ENCODE data around the gene LRRN2.

LRRN2 gene

DNA sequence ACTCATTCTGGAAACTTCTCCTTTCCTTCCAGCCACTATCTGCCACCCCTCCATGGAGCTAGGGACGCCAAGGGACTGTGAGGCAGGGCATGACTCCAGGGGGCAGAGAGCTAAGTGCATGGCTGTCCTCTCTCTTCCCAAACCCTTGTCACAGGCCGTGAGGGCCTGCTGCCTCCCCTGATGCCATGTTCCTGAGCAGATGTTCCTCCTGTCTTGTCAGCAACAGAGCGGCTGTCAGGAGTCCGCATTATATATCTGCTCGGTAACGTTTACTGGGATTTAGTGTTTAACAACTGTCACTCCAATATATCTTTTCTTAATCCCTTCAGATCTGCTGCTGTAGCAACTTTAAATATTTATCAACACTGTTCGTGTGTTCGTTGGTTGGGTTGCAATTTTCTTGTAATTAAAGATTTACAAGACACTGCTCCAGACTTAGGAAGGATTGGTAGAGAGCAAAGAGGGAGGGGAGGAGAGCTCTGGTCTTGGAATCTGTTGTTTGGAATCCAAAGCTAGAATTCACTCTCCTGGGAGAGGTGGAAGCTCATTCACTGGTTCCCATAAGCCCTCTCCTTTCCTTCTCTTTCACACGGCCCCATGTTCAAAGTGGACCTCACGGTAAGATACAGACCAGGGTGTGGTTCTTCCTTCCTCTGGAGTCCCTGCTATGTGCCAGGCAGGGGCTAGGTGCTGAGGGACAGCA is 93.1 kb downstream of the LRRN2 start:
- DNase-seq, result peak; percentile 51

DNA sequence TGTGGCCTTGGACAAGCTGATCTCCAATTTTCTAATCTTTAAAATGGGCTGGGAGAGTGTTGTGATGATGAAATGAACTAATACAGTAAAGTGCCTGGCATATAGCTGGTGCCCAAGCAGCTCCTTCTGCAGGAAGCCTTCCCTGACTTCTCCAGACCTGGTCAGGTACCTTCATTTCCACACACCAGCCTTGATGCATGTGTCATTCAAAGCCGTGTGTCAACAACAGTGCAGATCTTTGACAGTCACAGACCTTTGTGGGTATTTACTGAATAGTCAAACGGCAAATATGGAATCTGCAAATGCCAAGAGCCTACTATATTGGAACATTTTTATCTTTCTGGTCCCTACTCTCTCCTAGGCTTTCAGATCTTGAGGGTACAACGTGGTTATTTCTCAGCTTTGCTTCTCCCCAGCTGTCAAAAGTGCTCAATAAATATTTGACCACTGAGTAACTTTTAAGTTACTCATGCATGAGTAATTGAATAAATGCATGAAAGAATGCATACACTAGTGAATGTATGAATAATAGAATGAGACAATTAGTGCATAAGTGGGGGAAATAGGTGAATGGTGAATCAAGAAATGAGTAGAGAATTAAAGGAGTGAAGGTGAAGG is 94.0 kb downstream of the LRRN2 start:
- no peak for DNase-seq

DNA sequence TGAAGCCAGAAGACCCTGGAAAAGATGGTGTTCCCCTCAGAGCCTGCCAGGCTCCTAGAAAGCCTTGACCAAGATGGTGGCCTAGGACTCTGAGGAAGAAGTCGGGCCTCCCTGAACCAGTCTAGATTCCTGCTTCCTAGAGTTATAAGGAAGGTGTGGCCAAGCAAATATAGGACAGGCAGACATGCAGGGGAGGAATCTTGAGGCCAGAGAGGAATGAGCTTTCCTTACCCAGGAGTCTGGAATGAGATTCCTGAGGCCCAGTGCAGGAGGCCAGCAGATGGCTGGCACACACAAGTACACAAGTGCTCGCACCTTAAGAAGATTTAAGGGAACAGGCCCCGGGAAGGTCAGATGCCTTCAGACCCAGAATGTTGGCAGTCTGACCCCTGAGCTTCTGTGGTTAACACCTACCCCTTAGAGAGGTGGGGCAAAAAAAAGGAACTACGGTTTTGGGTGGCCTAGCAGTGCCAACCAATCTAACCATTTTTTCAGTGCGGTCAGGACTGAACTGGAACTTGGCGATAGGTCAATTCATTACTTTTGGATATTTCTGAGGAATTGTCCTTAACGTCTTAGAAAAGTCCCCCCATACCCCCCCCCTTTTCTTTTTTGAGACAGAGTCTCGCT is 96.0 kb downstream of the LRRN2 start:
- no peak for DNase-seq

DNA sequence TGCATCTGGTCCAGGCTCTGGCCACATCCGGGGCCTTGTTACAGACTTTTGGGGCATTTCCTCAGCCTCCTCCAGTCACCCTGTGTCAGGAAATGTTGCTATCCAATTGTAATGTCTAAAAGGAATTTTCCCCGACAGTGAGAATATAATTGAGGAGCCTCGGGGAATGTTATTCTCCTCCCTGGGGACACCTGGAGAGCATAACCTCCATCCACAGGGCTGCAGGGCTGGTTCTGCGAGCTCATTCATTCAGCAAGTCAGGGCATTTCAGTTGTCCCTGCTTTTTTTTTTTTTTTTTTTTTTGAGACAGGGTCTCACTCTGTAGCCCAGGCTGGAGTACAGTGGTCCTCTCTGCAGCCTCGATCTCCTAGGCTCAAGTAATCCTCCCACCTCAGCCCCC is 96.7 kb downstream of the LRRN2 start:
- DNase-seq, result no peak

DNA sequence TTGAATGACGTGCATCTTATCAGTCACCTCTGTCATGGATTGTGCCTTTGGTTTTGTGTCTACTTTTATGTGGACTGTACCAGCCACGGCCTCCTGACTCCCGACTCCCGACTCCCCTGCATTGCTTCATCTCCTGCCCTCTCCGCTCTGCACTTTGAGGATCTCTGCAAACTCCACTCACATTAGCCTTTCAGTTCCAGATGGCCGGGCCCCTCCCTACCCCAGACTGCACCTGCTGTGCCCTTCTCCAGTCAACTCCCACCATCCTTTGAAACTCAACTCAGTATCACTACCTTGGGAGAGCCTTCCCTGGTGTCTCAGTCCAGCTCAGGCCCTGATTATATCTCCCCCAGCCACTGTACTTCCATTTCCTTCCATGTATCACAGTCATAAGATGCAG is 97.9 kb downstream of the LRRN2 start:
- DNase-seq, result peak; percentile 47

DNA sequence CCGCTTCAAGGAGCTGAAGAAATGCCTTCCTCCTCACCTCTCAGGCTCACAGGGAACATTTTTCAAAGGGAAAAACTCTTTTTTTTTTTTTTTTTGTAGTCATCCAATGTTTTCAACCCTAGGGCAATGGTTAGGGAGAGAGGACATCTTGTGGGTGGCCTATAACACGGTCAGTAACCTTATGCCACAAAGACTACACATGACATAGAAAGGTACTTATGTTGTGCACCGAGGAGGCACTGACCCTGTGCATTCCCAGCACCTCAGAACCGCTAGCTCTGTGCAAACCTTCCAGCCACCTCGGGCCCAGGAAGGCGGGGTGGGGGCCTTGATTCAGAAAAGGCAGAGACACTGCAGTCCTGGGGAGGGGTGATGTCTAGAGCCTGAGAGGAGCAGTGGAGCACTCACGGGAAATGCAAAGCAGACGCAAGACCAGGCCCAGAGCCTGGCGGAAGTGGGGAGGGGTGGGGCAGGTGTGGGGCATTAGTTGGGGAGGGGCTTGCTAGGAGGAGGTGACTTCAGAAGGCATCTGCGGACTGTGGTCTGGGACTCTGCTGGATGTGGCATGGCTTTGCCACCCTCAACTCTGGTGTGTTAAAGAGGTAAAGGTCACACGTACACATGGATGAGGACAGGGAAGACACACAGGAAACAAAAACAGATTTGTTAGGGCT is 100.7 kb downstream of the LRRN2 start:
- DNase-seq, result no peak

DNA sequence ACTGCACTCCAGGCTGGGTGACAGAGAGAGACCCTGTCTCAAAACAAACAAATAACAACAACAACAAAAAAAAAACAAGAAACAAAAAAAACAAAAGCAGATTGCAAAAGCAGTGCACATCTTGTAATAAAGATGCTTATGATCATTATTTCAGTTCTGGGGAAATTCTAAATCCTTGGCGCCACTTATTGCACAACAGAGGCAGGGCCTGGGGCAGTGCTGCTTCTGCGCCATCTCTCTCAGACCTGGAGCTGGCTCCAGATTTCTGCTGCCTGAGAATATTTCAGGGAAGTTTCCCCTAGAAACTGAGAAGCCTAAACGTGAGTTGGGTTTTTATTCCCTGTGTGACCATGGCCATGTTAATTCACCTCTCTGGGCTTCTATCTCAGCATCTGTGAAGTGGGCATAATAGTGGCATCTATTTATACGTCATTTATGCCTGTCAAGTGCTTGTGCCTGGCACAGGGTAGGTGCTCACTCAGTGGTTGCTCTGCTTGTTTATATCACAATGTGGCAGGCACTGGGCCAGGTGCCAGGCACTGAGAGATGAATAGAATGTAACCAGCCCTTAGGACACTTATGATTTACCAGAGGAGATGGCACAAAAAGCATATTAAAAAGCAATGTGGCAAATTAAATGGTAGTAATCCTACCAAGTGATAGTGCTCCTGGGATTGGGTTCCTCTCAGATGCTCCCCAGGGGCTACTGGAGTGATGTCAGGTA is 101.5 kb downstream of the LRRN2 start:
- DNase-seq, result peak; percentile 19

DNA sequence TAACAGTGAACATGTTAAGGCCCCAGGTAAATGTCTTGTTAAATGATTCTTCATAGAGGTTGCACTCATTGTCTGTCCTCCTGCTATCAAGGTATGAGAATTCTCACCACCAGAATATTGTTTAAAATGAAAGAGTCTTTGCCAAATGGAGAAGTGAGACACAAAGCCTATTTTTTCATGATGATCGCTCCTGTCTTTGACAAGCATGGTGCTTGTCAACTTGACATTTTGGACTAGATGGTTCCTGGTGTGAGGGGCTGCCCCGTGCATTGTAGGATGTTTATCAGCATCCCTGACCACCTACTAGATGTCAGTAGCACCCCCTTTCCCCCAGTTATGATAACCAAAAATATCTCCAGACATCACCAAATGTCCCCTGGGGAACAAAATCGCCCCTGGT is 103.8 kb downstream of the LRRN2 start:
- DNase-seq, result no peak

DNA sequence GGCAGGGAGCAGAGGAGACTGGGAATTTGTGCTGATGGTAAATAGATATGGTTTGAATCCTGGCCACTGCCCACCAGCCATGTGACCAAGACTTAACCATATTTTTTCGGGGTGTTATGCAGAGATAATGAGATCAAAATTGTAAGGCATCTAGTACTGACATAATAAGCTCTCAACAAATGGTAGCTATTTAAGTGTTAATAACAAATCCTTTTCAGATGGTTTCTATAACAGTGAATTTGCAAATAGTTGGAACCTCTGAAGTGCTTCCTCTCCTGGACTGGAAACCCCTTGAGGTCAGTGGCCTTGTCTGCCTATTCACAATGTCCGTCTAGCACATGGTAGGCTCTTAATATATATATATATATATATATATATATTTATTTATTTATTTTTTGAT is 104.7 kb downstream of the LRRN2 start:
- no peak for DNase-seq

DNA sequence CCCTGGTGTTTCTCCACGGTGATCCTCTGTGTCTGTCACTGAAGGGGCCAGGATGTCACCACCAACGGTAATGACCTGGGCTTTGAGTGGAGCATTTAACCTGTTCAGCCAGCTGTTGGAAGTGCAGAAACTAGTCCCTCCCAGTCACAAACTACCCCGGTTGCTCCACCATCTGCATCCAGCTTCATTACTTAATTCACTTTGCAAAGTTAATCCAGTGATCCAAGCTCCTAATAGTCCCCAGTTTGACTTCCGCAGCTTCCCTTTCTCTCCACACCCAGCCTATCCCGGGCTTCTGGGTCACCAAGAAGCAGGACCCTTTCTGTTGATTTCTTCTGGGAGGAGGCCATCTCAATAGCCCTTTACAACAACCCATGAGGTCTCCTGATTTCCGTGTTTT is 105.9 kb downstream of the LRRN2 start:
- DNase-seq, result no peak

DNA sequence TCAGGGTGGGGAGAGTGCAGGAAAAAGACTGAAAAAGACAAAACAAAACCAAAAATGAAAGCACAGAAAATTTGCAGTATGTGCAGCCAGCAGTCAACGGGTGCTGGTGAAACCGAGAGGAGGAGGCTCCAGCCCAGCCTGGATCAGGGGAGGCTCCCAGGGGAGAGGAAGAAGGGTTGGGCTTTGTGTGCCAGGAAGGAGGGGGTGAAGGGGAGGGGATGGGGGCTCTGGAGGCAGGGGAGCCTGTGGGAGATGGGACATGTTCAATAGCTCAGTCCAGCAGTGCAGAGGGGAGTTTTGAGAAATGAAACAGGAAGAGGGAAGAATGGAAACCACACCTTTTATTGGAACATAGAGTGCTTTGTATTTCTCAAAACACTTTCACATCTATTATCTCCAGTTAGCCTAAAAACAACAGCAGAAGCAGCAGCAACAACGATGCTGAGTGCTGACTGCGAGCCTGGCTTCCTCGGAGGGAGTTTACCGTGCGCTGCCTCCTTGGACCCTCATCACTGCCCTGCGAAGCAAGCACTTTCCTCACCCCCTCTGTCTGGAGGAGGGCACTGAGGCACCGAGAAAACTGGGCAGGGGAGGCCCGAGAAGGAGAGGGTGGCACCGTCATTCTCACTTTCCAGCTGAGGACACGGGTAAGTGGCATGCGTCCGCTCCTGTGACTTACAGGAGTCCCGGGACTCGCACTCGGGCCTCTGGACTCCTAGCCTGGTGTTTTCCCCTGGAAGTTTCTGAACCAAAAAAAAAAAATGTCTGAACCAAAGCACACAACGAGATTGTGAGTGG is 106.5 kb downstream of the LRRN2 start:
- DNase-seq, result peak; percentile 78

DNA sequence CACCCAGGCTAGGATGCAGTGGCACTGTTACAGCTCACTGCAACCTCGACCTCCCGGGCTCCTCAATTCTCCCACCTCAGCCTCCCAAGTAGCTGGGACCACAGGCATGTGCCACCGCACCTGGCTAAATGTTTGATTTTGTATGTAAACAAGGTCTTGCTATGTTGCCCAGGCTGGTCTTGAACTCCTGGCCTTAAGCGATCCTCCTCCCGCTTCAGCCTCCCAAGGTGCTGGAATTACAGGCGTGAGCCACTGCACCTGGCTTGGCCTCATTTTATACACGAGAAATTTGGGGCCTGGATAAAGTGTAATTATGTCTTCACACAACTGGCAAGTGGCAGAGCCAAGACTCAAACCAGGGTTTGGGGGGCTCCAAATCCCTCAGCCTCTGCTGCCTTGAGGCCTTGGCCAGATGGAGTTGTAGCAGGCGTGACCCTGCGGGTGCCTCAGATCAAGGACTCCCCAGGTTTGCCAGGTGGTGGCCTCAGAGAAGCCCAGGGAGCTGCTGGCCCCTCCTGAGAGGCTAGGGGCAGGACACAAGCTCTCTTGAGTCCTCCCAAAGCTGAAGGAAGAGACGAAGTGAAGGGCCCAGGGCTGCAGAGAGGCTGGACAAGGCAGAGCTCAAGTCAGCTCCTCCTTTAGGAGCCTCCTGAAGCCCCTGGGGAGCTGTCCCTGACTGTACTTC is 107.6 kb downstream of the LRRN2 start:
- no peak for DNase-seq

DNA sequence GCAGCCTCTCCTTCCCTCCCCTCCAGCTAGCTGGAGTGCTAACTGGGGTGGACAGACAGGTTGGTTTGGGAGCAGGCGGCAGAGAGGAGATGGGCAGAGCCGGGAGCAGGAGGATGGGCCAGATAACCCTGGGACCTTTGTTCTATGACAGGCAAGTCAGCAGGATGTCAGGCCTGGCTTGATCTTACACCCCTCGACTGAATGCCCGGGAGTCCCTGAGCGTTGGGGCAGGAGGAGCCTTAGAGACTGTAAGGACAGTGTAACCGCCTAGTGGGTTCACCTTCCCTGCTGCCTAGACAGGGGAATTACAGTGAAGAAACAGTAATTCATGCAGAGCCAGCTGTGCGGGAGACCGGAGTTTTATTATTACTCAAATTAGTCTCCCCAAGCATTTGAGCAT is 109.1 kb downstream of the LRRN2 start:
- DNase-seq, result no peak

DNA sequence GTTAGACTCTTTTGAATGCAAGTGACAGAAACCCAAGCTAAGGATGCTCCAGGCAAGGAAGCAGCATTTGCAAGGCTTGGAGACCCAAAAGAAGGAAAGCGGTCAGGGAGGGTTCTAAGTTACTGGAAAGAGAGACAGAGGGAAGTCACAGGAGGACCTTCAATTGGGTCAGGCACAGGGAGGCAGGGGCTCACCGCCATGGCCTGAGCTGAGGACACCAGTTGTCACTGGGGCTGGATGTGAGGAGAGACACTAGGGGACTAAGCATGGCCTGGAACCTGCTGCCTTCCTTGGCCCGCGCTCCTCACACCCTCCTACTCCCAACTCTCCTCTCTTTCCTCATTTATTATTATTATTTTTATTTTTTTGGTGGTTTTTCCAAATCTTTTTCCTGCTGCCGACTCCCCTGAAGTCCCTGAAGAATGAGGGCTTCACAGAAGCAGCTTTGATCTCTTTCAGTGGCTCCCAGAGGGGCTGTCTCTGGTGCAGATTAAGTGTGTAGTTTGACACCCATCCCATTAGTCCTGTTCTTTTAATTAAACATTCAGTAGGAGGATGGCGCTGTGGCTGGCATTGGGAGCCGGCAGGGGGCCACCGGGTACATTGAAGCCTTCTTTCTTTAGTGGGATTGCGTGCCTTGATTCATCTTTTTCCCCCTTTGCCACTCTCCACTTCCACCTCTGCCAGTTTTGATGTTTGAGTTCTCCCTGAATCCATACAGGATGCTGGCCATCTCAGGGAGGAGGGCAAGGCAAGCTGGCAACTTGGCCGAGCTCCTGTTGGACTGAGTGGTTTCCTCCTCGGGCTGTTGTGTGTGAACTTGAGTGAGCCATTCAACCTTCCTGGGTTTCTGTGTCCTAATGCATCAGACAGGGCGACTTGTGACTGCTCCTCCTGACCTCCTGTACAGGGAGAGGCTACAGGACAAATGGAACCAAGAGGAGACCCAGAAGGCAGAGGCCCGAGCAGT is 110.0 kb downstream of the LRRN2 start:
- no peak for DNase-seq

DNA sequence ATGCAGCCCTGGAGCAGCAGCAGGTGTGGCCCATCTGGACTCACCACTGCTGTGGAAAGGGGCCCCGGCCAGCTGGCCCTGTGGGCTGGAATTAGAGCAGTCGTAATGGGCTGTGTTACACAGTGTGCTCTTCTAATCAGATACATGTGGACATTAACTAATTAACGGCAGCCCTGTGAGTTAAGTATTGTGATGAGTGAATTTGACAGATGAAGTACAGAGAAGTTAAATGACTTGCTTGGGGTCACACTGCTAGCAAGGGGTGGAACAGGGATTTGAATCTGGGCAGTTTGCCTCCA is 110.7 kb downstream of the LRRN2 start:
- no peak for DNase-seq

DNA sequence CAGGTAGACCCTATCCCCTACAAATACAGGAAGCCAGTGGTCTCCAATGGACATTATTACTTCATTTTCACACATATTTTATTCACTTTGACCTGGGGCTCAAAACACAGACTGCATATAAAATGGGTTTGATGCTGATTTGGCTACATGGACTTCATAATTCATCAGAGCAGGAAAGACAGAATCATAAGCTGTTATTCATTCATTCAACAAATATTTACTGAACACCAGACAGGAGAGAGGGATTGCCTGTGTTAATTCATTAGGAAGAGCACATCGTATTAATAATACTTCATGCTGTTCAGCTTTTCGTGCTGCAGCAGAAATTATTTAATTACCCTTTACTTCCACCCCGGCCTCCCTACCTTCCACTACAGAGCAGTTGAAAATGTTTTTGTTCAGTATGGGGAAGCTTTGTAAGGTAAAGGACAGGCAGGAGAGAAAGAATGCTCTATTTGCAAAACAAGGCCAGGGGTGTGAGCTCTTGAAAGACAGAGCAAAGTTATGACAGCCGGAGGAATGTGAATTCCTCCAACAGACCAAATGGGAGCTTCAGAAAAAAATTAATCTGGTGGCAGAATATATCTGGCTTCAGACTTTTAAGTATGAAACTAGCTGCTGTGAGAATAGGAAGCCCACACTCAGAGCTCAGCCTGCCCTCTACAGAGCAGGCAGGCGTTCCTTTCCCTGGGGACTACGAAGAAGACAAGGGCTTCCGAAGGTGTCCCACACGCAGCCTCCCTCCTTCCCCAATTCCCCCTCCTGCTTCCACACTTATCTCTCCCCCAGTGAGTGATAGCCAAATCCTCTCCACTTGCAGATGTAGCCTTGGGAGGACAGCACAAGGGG is 111.3 kb downstream of the LRRN2 start:
- DNase-seq, result peak; percentile 63

DNA sequence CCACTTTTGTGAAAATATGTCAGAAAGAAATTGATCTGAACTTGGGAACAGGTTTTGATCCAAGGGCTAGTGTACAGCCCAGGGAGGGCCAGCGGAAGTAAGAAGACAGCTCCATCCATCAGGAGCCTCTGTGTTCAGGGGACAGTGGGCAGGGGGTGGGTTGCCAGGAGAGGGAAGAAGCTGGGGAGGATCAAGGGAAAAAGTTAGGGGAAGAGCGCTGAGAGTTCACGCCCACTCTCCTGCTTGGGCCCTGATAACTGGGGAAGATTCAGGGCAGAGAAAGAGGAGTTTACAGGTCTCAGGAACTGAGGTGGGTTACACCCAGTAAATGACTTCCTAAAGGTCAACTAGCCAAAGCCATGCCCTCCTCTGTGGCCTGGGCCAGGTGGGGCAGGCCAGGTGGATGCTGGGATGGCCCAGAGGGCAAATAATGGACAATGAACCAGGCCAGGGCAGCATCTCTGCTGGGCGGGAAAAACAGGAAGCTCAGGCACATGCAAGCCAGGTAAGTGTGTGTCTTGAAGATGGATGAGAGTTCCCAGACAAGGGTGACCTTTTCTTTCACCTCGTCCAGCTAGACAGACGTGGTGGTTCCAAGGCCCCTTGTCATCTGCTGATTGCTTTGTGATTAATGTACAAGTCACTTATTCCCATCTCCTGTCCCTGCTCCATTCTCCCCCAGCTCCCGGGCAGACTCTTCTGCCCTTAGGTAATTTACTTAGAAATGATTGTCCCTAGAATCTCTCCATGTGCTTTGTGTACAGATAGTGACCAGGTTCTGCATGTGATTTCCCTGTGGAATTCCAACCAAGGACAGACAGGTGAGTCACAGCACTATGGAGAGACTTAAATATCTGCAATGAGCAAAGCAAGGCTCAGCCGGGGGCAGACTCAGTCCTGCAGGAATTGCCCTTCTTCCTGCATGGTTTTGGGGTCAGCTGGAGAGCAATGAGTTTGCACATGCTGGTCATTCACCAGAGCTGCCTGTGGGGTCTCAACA is 112.3 kb downstream of the LRRN2 start:
- no peak for DNase-seq

DNA sequence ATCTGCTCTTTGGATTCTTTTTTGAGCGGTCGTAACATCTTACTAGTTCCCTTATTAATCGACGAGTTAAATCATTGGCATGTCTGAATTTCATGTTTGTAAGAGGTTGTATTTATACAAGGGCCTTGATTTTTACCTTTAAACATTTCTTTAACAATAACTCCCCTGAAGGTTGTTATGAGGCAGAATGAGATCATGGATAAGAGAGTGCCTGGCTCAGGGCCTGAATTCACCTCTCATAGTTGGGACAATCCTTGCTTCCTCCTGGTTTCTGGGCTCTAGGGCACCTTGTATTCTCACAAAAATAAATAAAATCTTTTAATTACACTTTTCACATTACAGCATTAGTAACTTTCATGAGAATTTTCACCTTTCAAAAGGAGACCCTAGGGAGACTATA is 113.9 kb downstream of the LRRN2 start:
- DNase-seq, result no peak
